Tibial nerve (tissue), 4 donors: ENCODE measurements around the gene MYO3B. TPM values are rescaled to one million over a fixed set of nuclear protein-coding genes. Genes with fewer than 3 reads are reported as not detected.

Experiments
- DNase-seq, 2 donors: peaks; one replicate each; pipeline ENCODE4 v3.0.0-alpha.2; 2019; ENCODE audit warnings: low spot score in 2 of 2
- H3K27ac ChIP-seq, 4 donors: fragments of 200-600 bp; sonication (generic) in 3 of 4; one replicate each; pipeline ENCODE4 v1.5.1; 2017 to 2019; ENCODE audit warnings: mild to moderate bottlenecking in 1 of 4
- H3K27me3 ChIP-seq, 2 donors: fragments of 200-600 bp; sonication (generic) in 1 of 2; one replicate each; pipeline versions ENCODE4 v1.5.1 to v1.6.0; 2017 to 2019
- H3K36me3 ChIP-seq, 3 donors: fragments of 200-600 bp; sonication (generic); one replicate each; pipeline ENCODE4 v1.5.1; 2018 to 2019
- H3K4me1 ChIP-seq, 4 donors: fragments of 200-600 bp; sonication (generic) in 3 of 4; one replicate each; pipeline ENCODE4 v1.5.1; 2017 to 2019
- H3K4me3 ChIP-seq, 4 donors: fragments of 200-600 bp; sonication (generic) in 3 of 4; one replicate each; pipeline ENCODE4 v1.5.1; 2017 to 2019; ENCODE audit warnings: mild to moderate bottlenecking in 1 of 4, moderate library complexity in 1 of 4
- H3K9me3 ChIP-seq, 4 donors: fragments of 200-600 bp; sonication (generic) in 3 of 4; one replicate each; pipeline ENCODE4 v1.5.1; 2017 to 2019
- EP300 ChIP-seq, 2 donors: sonication (generic); formaldehyde crosslinking; IDR thresholded peaks; one replicate each; pipeline ENCODE4 v1.6.1; 2017; ENCODE audit warnings: antibody characterized with exemption in 2 of 2, mild to moderate bottlenecking in 1 of 2
- POLR2A ChIP-seq, 2 donors: fragments of 450-650 bp; IDR thresholded peaks; one replicate each; pipeline ENCODE4 v1.6.1; 2017; ENCODE audit warnings: antibody characterized with exemption in 2 of 2, mild to moderate bottlenecking in 2 of 2, moderate library complexity in 2 of 2
- WGBS, 2 donors: methylation state at CpG; one replicate each; pipeline ENCODE4 v1.1.5; 2018; 5-methylcytosine and 5-hydroxymethylcytosine counted together
- total RNA-seq, 4 donors: library from RNA; depleted of rRNA; stranded (reverse); fragments of >200 nt; gene quantifications; one replicate each; pipeline ENCODE4 v1.1.0, GENCODE V29; 2016
- TF ChIP-seq, protein P1 (sequence below), 5 experiments: fragments of 200-600 bp in 3 of 5; fragments of 450-650 bp in 2 of 5; sonication (generic) in 3 of 5; IDR thresholded peaks; one replicate each; pipeline ENCODE4 v1.5.1; 2016 to 2019; ENCODE audit warnings: antibody characterized with exemption in 5 of 5, mild to moderate bottlenecking in 3 of 5, moderate library complexity in 2 of 5

MYO3B gene
- total RNA-seq, 4 donors from 2014 or later, result 0.22 to 0.63 (median 0.39) TPM; not detected in 1

DNA sequence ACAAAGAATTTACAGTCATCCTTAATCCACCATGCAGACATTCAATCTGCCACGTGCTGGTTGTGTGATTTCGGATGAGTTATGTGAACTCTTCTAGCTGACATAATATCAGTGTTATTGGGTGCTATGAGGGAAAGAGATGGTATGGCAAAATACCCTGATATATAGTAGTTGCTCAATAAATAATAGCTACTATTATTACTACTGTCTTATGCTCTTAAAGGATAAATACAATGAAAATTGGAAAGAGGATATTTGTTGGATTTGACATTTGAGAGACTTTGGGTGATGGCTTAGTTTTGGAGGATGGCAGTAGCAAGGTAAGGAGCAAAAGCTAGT is 86.5 kb downstream of the MYO3B start:
- no peak overlapping the region for H3K27ac ChIP-seq
- WGBS, 2 donors, result 83 to 89% methylated on average over 2 of the region's 2 CpGs
- peaks cover 0 to 8% (median 0%) of the 10 kb centered on the region in 4 donors for H3K9me3 ChIP-seq
- no peaks in the 10 kb centered on the region for H3K27me3 ChIP-seq
- H3K4me1 ChIP-seq, result no peaks in the 10 kb centered on the region
- TF ChIP-seq EP300 (IDR thresholded peaks at IDR 0.05), result no peak
- TF ChIP-seq, protein P1, sequence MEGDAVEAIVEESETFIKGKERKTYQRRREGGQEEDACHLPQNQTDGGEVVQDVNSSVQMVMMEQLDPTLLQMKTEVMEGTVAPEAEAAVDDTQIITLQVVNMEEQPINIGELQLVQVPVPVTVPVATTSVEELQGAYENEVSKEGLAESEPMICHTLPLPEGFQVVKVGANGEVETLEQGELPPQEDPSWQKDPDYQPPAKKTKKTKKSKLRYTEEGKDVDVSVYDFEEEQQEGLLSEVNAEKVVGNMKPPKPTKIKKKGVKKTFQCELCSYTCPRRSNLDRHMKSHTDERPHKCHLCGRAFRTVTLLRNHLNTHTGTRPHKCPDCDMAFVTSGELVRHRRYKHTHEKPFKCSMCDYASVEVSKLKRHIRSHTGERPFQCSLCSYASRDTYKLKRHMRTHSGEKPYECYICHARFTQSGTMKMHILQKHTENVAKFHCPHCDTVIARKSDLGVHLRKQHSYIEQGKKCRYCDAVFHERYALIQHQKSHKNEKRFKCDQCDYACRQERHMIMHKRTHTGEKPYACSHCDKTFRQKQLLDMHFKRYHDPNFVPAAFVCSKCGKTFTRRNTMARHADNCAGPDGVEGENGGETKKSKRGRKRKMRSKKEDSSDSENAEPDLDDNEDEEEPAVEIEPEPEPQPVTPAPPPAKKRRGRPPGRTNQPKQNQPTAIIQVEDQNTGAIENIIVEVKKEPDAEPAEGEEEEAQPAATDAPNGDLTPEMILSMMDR (IDR thresholded peaks at IDR 0.05), result no peak
- TF ChIP-seq POLR2A (IDR thresholded peaks at IDR 0.05), result no peak
- no peaks in the 10 kb centered on the region for H3K36me3 ChIP-seq
- DNase-seq, result no peak
- H3K4me3 ChIP-seq, result no peak overlapping the region

DNA sequence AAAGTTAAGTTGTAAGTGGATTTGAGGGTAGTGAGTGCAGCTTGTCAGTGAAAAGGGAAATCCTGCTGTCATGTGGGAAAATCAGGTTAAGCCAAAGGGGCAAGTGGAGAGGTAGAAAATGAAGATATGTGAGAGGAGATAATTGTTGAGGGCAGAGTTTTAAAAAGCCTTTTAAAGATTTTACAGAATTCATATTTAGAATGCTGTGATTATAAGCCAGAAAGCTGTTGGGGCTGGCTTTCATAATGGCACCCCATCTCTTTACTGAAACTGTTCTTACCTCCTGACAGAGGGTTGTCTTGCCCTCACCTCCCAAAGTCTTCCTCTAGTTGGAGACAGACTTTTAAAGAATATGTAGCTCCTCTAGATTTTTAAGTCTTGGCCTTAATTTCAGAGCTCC is 86.9 kb downstream of the MYO3B start:
- no peak overlapping the region for H3K27ac ChIP-seq
- DNase-seq, result no peak

DNA sequence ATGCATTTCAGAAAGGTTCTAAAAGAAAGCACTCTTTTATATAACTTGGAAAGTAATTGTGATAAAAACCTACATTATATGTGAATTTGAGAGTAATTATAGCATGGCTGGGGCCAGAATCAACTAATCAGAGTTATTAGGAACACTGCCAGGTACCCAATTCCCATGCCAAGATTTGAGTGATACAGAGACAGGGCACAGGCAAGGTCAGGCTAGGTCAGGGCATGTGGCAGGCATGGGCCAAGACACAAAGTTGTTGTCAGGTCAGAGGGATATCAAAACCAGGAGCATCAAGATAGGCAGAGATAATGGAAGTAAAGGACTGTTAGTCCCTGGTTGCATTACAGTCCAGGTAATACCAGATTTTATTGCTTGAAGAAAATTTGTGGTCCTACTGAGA is 87.4 kb downstream of the MYO3B start:
- no peaks in the 10 kb centered on the region for H3K4me1 ChIP-seq
- DNase-seq, result no peak
- H3K27me3 ChIP-seq, result no peaks in the 10 kb centered on the region
- H3K9me3 ChIP-seq, result peaks cover 0 to 8% (median 0%) of the 10 kb centered on the region in 4 donors
- no peaks in the 10 kb centered on the region for H3K36me3 ChIP-seq
- H3K4me3 ChIP-seq, result no peak overlapping the region
- no peak overlapping the region for H3K27ac ChIP-seq
- no peak for TF ChIP-seq EP300 (IDR thresholded peaks at IDR 0.05)
- TF ChIP-seq, protein P1 (IDR thresholded peaks at IDR 0.05), result no peak
- TF ChIP-seq POLR2A (IDR thresholded peaks at IDR 0.05), result no peak

More for the DNA sequence above, 86.9 kb downstream of the MYO3B start:
- TF ChIP-seq, protein P1 (IDR thresholded peaks at IDR 0.05), result no peak
- TF ChIP-seq POLR2A (IDR thresholded peaks at IDR 0.05) (no peak), EP300 (IDR thresholded peaks at IDR 0.05) (no peak)
- Histone ChIP-seq H3K36me3 (no peaks in the 10 kb centered on the region), H3K4me1 (no peaks in the 10 kb centered on the region), H3K9me3 (peaks cover 0 to 8% (median 0%) of the 10 kb centered on the region in 4 donors), H3K4me3 (no peak overlapping the region), H3K27me3 (no peaks in the 10 kb centered on the region)

DNA sequence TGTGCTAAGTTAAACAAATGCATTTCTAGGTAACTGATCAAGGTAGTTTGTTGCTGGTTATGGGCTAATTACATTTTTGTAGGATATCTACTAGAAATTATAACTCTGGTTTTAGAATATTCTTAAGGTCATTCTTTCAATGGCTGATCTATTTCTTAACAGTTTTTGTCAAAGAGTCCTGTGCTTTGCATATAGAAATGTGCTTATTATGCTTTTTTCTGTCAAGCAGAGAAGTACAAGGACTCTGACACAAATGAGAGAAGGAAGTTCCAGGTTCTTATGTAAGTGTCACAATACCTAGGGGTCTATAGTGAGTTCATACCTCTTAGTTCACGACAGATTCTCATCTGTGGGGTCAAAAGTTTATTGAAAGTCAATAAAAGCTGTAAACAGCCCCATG is 88.4 kb downstream of the MYO3B start:
- H3K36me3 ChIP-seq, result no peaks in the 10 kb centered on the region
- H3K4me1 ChIP-seq, result no peaks in the 10 kb centered on the region
- no peaks in the 10 kb centered on the region for H3K27me3 ChIP-seq
- no peak overlapping the region for H3K4me3 ChIP-seq
- peaks cover 0 to 8% (median 0%) of the 10 kb centered on the region in 4 donors for H3K9me3 ChIP-seq
- 29 to 51% methylated on average over 1 of the region's 1 CpG for WGBS, 2 donors
- H3K27ac ChIP-seq, result no peak overlapping the region
- TF ChIP-seq, protein P1 (IDR thresholded peaks at IDR 0.05), result no peak
- no peak for TF ChIP-seq EP300 (IDR thresholded peaks at IDR 0.05)
- no peak for DNase-seq

DNA sequence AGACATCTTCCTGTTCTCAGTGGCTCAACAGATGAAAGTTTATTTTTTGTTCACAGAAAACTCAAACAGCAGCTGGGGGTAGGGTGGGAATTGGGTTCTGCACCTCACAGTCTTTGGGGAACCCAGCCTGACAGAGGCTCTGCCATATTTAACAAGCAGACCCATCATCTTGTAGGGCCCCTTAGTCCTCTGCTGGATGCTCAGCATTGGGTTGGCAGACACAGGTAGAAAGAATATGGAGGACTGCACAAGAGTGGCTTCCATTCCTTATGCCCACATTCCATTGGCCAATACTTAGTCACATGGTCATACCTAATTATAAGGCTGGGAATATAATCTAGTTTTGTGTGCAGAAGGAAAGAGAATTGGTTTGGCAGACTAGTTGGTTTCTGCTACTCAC is 89.1 kb downstream of the MYO3B start:
- DNase-seq, result no peak
- TF ChIP-seq POLR2A (IDR thresholded peaks at IDR 0.05) (no peak), EP300 (IDR thresholded peaks at IDR 0.05) (no peak)
- TF ChIP-seq, protein P1 (IDR thresholded peaks at IDR 0.05), result no peak
- Histone ChIP-seq H3K9me3 (peaks cover 0 to 8% (median 0%) of the 10 kb centered on the region in 4 donors), H3K4me1 (no peaks in the 10 kb centered on the region), H3K27me3 (no peaks in the 10 kb centered on the region), H3K36me3 (no peaks in the 10 kb centered on the region), H3K27ac (no peak overlapping the region), H3K4me3 (no peak overlapping the region)
